Thyroid gland (tissue), 4 donors: ENCODE measurements around the gene NR2F6.

Source experiments
- CTCF ChIP-seq, 6 experiments: fragments of 200-600 bp in 3 of 6; fragments of 450-650 bp in 3 of 6; sonication (generic) in 3 of 6; IDR thresholded peaks; one replicate each; pipeline ENCODE4 v1.5.1; 2016 to 2019; ENCODE audit warnings: antibody characterized with exemption in 6 of 6, mild to moderate bottlenecking in 2 of 6, inconsistent platforms in 1 of 6, moderate library complexity in 1 of 6
- POLR2A ChIP-seq, 2 donors: fragments of 450-650 bp; IDR thresholded peaks; one replicate each; pipeline ENCODE4 v1.6.1; 2017; ENCODE audit warnings: antibody characterized with exemption in 2 of 2, mild to moderate bottlenecking in 2 of 2, moderate library complexity in 1 of 2

DNA sequence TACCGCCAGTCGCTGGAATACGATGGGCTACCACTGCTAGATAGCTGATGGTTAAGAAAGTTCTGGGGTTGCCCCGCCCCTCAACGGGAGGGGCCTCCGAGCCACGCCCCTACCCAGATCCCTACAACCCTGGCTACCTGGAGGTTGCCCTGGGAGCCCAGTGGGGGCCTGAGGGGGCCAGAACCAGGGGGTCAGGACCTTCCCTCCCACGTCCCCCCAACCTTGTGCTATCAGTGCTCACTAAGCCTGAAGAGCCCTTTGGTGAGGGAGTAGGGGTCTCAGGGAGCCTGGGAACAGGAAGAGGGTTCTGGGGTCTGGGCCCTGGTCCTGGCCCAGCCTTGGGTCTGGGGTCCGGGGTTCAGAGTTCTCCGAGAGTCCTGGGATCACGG, 10.8 kb downstream of the NR2F6 start:
- no peak for TF ChIP-seq POLR2A (IDR thresholded peaks at IDR 0.05)
- TF ChIP-seq CTCF (IDR thresholded peaks at IDR 0.05): no peak
